HG03159 (cell line): ENCODE results near the gene DPM3.
A peak's percentile ranks its signal among the peaks of the same experiment; 100 is the strongest.
"Not testable (repeated sequence)": the region's sequence is repeated elsewhere in the genome, so short reads cannot be mapped to it uniquely, and the experiment has no call there.

Source experiments
- ATAC-seq: cut with Tn5 transposase; IDR thresholded peaks from one replicate; pipeline ENCODE4 v1.9.1; 2021; ENCODE audit warnings: mild to moderate bottlenecking, moderate library complexity; ENCODE audit not compliant: unreplicated experiment

DPM3 gene, protein sequence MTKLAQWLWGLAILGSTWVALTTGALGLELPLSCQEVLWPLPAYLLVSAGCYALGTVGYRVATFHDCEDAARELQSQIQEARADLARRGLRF

DNA sequence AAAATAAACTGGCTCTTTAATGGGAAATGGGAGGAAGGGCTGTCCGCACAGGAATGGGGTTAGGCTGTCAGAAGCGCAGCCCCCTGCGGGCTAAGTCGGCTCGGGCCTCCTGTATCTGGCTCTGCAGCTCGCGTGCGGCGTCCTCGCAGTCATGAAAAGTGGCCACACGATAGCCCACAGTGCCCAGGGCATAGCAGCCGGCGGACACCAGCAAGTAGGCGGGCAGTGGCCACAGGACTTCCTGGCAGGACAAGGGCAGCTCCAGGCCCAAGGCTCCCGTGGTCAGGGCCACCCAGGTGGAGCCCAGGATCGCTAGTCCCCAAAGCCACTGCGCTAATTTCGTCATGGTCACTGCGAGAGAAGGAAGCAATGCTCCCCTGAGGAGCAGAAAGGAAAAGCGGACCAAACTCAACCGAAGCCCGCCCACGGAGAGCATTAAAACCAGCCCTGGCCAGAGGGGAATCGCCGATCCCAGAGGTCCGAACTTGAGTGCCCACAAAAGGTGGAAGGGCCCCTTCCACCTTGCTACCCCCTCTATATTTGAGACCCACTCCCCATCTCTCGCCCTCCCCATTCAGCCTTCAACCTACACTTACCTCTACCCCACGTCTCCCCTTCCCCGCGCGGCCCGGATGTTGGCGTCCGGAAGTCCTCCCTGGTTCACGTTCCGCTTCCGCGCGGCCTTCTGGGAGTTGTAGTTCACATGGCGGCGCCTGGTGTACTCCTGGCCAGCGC is at the start of gene DPM3:
TSS of gene DPM3 (minus strand) at position 637 of the 735 bp plus-strand sequence. CDS start at position 346, 291 bp downstream.
- ATAC-seq: peak; percentile 79

DNA sequence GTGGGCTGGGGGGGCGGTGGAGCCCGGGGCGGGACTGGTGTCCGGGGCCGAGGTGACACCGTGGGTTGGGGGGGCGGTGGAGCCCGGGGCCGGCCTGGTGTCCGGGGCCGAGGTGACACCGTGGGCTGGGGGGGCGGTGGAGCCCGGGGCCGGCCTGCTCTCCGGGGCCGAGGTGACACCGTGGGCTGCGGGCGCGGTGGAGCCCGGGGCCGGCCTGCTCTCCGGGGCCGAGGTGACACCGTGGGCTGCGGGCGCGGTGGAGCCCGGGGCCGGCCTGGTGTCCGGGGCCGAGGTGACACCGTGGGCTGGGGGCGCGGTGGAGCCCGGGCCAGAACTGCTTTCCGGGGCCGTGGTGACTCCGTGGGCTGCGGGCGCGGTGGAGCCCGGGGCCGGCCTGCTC is 49.6 kb upstream of the DPM3 start:
- ATAC-seq: not testable (repeated sequence)

DNA sequence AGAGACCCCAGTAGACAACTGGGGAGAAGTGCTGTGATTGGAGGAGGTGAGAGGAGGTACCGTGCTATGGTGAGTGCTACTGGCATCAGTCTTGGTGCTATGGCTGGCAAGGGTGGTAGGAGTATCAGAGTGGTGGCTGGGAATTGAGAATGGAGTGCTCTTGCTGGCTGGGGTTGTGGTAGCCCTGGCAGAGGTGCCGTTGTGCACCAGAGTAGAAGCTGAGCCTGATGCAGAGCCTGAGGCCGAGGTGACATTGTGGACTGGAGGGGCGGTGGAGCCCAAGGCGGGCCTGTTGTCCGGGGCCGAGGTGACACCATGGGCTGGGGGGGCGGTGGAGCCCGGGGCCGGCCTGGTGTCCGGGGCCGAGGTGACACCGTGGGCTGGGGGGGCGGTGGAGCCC is 47.9 kb upstream of the DPM3 start:
- ATAC-seq: no peak

DNA sequence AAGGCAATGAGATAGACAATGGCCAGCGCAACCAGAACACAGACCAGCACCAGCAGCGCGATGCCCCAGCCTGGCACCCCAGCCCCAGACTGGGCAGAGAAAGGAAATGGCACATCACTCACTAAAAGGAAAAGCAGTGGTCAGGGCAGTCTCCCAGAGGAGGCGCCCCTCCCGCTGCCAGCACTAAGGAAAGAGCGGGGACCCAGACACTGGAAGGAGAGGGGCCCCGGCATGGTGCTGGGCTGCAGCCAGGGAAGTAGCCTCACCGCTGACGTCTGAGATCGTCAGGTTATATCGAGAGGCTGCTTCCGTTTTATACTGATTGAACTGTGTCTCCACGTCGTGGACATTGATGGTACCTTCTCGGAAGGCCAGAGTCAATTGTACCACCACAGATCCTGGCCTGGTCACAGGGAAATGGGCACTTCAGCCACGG is 47.1 kb upstream of the DPM3 start:
- no peak for ATAC-seq

DNA sequence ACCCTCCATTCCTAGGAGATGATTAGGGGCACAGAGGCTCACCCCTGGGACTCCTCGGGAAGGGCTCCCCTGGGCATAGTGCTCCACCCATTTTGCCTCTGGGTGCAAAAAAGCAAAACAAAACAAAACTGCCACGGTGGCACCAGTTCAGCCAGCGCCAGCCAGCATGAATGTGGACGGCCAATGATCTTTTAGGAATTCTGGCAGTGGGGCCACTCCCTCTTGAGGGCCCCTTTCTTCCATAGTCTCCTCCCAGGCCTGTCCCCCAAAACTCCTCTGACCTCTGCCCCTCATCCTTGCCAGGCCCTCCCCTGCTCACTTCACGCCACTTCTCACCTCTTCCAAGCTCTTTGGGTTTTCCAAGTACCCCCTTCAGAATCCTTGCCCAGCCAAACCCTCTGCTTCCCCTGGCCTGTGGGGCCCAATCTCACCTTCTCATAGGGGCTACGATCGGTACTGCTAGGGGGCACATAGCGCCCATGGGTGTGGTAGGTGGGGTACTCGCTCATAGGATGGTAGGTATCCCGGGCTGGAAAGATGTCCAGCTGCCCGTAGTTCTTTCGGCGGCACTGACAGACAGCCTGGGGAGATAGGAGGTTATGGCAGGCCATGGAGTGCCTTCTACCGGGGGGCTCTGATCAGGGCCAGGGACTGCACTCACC is 46.6 kb upstream of the DPM3 start:
- no peak for ATAC-seq

DNA sequence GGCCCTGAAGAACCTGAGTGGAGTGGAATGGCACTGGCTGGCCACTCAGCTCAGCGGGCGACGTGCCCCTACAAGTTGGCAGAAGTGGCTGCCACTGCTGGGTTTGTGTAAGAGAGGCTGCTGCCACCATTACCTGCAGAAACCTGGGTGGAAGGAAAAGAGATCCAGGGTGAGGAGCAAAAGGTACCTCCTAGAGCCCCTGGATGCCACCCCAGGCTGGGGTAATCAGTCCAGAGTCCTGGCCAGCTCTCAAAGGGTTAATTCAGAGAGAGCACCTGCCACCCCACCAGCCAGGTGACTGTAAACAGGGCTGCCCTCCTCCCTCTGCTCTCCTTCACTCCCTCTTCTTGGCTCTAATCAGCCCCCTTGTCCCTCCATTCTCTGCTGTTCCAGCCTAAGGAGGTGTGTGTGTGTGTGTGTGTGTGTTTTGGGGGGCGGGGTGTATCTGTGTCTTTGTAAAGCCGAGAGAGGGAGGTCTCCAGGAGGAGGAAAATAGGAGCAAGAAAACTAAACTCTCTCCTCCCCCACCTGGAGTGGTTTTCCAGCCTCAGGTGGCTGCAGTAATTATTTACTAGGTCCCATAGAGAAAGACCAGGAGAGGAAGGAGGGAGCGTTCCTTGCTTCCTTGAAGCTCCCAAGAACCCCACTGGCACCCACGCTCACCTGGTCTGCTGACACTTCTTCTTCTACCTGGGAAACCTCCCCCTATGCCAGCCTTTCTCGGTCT is 45.9 kb upstream of the DPM3 start:
- ATAC-seq: no peak

DNA sequence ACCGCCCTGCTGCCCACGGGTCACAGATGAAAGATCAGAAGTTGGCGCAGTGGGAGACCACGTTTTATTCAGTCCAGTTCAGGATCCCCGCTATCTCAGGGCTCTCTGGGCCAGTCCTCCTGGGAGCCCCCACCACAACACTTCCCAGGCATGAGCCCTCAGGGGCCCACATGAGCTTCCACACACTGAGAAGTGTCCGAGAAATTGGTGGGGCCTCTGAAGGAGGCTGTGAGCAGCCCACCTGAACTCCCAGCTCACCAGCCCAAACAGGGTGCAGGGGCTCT is 45.4 kb upstream of the DPM3 start:
- ATAC-seq: no peak

DNA sequence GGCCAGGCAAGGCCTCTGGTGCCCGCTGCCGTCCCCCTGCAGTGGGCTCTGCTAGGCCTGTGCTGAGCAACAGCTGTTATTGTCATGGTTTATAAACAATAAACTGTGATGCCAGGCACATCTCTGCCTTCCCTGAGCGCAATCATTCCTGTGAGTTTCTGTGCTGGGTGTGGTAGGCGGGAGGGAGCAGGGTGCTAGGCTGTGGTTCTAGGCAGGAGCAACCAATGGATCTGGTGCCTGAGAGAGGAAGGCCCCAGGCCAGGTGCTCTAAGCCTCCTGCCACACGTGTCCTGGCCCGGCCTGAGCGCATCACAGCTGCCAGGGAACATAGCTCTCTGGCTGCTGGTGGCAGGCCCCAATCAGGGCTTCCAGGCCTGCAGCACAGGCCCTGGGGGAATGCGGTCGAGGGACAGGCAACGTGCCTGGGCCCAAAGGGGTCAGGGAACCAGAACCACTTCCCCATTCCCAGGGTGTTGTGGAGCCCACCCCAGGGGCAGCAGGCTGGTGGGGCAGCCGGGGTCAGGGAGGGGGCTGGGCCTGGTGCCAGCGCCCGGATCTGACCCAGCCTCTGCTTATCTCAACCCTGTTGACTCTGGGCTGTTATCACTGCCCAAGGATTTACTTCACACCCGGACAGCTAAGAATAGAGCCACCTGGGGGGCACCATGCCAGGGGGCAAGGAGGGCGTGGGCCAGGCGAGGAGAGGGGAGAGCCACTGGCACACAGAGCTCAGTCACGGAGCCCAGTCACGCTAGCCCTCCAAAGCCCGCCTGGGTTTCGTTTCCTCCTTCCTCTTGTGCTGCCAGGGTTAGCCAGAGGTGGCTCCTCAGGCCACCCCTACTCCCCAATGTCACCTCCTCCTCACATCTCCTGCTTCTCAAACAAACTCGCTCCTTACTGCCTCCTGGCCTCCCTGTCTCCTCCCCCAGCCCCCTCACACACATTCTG is 44.8 kb upstream of the DPM3 start:
- ATAC-seq: peak; percentile 78

DNA sequence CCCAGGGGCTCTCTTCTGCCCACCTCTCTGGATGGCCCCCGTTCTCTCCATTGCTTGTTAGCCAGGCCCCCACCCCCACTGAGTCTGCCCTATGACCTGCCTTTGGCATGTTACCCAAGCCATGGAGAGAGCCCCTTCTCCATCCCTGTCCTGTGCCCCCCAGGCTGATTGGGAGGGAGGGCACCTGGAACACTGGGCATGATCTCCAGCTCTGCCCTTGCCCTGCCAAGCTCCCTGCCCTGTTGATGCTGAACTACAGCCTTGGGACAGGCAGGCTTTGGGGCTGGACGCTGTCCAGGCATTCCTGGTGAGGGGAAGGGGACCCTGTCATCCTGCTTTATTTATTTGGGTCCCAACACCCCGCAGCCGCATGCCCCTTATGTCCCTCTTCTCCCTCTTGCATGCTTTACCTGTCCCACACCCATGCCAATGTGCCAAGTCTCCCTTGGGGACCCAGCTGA is 44.0 kb upstream of the DPM3 start:
- no peak for ATAC-seq

DNA sequence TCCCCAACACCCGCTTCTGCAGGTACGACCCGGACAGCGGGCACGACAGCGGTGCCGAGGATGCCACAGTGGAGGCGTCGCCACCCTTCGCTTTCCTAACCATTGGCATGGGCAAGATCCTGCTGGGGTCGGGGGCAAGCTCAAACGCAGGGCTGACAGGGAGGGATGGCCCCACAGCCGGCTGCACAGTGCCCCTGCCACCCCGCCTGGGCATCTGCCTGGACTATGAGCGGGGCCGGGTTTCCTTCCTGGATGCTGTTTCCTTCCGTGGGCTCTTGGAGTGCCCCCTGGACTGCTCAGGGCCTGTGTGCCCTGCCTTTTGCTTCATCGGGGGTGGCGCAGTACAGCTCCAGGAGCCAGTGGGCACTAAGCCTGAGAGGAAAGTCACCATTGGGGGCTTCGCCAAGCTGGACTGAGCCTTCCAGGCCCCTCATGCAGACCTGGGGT is 43.5 kb upstream of the DPM3 start:
- ATAC-seq: no peak

DNA sequence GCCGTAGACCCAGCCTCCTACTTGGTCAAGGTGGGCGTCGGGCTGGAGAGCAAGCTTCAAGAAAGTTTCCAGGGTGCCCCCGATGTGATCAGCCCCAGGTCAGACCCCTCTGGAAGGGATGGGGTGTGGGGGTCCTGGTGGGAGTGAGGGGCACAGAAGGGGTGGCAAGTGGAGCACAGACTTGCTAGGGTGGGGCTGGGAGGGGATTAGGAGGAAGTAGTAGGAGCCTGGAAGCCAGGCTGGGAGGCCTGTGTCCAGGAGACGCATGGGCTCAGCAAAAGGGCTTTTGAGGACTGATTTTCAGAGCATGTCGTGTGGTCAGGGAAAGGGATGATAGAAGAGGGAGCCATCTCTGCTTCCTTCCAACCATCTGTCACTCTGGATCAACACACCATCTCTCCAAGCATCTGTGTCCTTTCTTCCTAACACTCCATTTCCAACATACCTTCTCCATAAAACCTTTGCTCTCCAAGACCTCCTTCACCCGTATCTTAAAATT is 41.8 kb upstream of the DPM3 start:
- no peak for ATAC-seq

DNA sequence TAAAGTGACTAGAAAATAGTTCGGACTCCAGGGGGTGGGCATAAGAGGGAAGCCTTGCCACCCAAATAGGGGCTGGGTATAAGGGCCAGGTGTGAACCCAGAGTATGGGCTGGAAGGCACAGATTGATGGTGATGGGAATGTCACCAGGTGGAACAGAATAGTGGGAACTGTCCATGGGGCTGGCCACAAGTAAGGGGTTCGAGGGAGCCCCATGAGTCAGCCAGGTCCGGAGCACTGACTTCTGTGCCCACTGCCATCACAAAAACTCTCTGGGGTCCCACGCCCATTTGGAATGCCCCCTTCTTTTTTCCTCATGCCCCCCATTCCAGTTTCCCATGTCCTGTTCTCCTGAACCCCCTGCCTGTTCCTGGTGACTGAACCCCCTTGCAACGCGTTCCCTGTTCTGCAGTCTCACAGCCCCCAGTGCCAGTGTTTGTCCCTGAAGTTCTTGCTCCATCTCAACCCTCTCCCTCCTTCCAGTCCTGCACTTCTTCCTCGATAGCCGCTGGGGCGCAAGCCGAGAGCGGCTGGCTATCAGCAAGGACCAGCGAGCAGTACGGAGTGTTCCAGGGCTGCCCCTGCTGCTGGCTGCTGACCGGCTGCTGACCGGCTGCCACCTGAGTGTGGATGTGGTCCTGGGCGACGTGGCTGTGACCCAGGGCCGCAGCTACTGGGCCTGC is 41.2 kb upstream of the DPM3 start:
- no peak for ATAC-seq

DNA sequence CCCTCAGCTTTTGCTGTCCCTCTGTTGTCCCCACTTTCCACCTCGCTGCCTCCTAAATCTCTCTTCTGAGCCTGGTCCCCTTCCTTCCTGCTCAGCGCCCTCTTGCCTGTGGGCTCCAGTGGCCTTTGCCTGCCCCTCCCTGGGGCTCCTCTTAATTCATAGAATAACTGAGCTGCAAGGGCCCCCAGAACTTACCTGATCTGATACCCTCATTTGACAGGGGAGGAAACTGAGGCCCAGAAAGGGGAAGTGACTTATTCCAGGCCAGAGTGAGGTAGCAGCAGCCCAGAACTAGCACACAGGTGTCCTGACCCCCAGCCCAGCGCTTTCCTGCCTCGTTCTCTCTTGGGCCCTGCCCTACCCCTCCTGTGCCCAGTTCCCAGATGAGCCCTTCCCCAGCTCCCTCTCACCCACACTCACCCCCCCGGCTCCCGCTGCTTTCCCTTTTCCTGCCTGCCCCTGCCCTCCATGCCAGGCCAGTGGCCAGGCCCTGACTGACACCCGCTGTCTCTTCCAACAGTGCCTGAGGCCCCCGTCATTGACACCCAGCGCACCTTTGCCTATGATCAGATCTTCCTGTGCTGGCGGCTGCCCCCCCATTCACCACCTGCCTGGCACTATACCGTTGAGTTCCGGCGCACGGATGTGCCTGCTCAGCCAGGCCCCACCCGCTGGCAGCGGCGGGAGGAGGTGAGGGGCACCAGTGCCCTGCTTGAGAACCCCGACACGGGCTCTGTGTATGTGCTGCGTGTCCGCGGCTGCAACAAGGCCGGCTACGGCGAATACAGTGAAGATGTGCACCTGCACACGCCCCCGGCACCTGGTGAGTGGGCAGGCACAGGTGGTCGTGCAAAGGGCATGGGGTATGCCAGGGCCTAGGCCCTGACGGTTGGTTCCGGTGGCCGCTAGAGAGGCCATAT is 39.0 kb upstream of the DPM3 start:
- no peak for ATAC-seq

DNA sequence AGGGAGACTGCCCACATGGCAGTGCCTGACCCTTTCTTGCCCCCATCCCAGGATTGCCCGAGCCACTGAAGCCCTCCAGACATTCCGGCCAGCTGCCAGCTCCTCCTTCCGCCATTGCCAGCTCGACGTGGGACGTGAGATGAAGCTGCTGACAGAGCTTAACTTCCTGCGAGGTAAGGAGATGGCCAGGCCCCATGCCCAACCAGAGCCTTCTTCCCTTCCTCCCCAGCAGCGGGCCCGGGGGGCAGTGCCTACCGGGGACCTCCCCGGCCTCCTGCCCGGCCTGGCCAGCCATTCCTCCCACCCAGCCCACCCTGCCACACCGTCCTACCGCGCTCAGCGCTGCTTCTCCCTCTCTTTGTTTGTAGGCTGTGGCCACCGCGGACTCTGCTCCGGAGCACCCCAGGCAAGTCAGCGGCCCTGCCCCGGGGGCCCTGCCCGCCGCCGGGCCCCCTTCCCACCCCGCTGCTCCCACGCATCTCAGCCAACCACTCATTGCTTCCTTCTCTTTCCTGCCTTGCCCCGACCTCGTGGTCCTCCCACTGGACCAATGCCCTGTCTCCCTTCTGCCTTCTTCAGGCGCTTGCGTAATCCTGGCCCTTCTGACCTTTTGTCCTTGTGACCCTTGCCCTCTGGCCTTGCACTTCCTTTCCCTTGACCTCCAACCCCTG is 38.2 kb upstream of the DPM3 start:
- no peak for ATAC-seq

DNA sequence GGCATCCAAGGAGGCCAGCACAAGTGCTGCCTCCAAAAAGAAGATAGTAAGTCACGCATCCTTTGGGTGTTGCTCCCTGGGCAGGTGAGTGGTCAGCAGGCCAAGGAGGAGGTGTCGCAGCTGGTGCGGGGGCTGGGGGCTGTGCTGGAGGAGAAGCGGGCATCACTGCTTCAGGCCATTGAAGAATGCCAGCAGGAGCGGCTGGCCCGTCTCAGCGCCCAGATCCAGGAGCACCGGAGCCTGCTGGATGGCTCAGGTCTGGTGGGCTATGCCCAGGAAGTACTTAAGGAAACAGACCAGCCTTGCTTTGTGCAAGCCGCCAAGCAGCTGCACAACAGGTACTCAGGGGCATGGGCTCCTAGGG is 37.6 kb upstream of the DPM3 start:
- no peak for ATAC-seq

DNA sequence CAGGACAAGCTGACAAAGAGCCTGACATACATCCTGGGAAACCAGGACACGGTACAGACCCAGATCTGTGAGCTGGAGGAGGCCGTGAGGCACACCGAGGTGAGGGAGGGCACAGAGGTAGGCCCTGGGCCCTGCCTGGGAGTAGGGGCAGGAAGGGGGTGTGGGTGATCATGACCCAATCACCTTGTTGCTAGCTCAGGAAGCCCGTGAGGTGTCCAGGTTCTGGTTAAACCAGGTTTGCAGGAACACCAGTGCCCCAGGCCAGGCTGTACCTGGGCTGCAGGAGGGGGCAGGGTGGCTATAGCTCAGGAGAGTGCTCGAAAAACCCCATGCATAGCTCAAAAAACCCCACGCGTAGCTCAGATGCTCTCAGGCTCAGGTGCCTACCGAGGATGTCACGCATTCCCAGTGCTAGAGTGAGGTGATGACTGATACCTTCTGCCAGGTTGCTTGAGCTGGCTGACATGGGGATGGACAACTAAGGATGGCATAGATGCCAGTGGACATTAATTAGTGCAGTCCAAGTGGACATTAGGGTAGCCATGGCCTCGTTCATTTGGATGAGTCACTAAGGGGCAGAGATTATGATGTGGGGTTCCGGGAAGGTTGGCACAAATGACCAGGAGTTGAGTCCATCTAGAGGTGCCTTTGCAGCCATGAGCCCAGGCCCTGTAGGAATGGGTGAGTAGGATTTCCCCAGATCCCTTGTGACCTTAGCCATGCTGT is 37.0 kb upstream of the DPM3 start:
- ATAC-seq: no peak

DNA sequence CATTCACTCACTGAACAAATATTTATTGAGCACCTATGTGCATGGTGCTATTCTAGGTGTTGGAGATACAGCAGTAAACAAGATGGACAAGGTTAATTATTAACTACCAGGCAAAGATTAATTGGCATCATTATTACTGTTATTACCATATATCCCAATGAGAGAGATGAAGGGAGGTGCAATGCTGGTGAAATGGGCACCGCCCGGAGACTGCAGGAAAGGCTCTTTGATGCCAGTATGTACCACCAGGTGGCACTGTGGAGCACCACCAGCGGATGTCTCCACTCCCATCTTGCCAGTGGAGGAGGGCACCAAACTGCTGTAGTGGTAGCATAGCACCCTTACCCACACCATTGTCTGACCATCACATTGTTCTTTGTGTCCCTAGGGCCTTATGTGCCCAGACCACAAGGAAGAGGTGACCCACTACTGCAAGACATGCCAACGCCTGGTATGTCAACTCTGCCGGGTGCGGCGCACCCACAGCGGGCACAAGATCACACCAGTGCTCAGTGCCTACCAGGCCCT is 36.3 kb upstream of the DPM3 start:
- ATAC-seq: no peak
